WERI-Rb-1 (cell line): ENCODE measurements around the gene C1orf21.

Experiments used
- DNase-seq: peaks from one replicate; pipeline ENCODE4 v3.0.0-alpha.2; 2020
- H3K27ac ChIP-seq: fragments of 250-450 bp; sonication (Bioruptor Pico); 2 replicates; pipeline ENCODE4 v1.5.1; 2020; ENCODE audit warnings: mild to moderate bottlenecking, moderate library complexity
- H3K27me3 ChIP-seq: fragments of 250-450 bp; sonication (Bioruptor Pico); 2 replicates; pipeline ENCODE4 v1.5.1; 2021; ENCODE audit warnings: mild to moderate bottlenecking, low read depth, moderate library complexity; ENCODE audit not compliant: insufficient read depth, severe bottlenecking
- H3K36me3 ChIP-seq: fragments of 250-450 bp; sonication (Bioruptor Pico); 2 replicates; pipeline ENCODE4 v1.5.1; 2020; ENCODE audit warnings: mild to moderate bottlenecking, moderate library complexity
- H3K4me3 ChIP-seq: 2 replicates; pipeline ENCODE4 v1.5.1; 2011; ENCODE audit warnings: low read depth, mild to moderate bottlenecking, control low read depth, low read length
- H3K9me3 ChIP-seq: fragments of 250-450 bp; sonication (Bioruptor Pico); 2 replicates; pipeline ENCODE4 v1.5.1; 2021; ENCODE audit warnings: mild to moderate bottlenecking, moderate library complexity; ENCODE audit not compliant: severe bottlenecking
- CTCF ChIP-seq: IDR thresholded peaks from 2 replicates; pipeline ENCODE4 v1.5.1; 2011; ENCODE audit warnings: low read depth, mild to moderate bottlenecking, control low read depth, inconsistent platforms, low read length

Gene C1orf21

GRCh38 chr1:184443201-184443600 is 56.4 kb downstream of the C1orf21 start:
- Histone ChIP-seq H3K4me3 (no peak overlapping the region), H3K9me3 (no peaks in the 10 kb centered on the region), H3K27ac (no peak overlapping the region), H3K36me3 (no peaks in the 10 kb centered on the region), H3K27me3 (no peaks in the 10 kb centered on the region)
- DNase-seq = no peak
- no peak for TF ChIP-seq CTCF

GRCh38 chr1:184443624-184444023 is 56.8 kb downstream of the C1orf21 start:
- Histone ChIP-seq H3K27ac (no peak overlapping the region), H3K9me3 (no peaks in the 10 kb centered on the region)

GRCh38 chr1:184445997-184446396 is 59.2 kb downstream of the C1orf21 start:
- TF ChIP-seq CTCF = no peak
- no peak overlapping the region for H3K4me3 ChIP-seq
- H3K27ac ChIP-seq = no peak overlapping the region
- no peaks in the 10 kb centered on the region for H3K9me3 ChIP-seq
- no peaks in the 10 kb centered on the region for H3K27me3 ChIP-seq
- no peaks in the 10 kb centered on the region for H3K36me3 ChIP-seq
- no peak for DNase-seq

More at GRCh38 chr1:184443624-184444023, 56.8 kb downstream of the C1orf21 start:
- no peak for TF ChIP-seq CTCF
- Histone ChIP-seq H3K4me3 (no peak overlapping the region), H3K36me3 (no peaks in the 10 kb centered on the region), H3K27me3 (no peaks in the 10 kb centered on the region)
- no peak for DNase-seq

- Histone ChIP-seq H3K36me3 (no peaks in the 10 kb centered on the region), H3K9me3 (no peaks in the 10 kb centered on the region), H3K27me3 (no peaks in the 10 kb centered on the region), H3K4me3 (no peak overlapping the region), H3K27ac (no peak overlapping the region)
- no peak for TF ChIP-seq CTCF
- no peak for DNase-seq
Observed at GRCh38 chr1:184447651-184448185, 60.9 kb downstream of the C1orf21 start.

GRCh38 chr1:184449916-184450315 is 63.1 kb downstream of the C1orf21 start:
- DNase-seq = no peak
- Histone ChIP-seq H3K4me3 (no peak overlapping the region), H3K27me3 (no peaks in the 10 kb centered on the region), H3K36me3 (no peaks in the 10 kb centered on the region), H3K27ac (no peak overlapping the region), H3K9me3 (no peaks in the 10 kb centered on the region)
- TF ChIP-seq CTCF = no peak

- no peak overlapping the region for H3K27ac ChIP-seq
- H3K9me3 ChIP-seq = no peaks in the 10 kb centered on the region
- H3K36me3 ChIP-seq = no peaks in the 10 kb centered on the region
- no peak for DNase-seq
- TF ChIP-seq CTCF = no peak
- no peak overlapping the region for H3K4me3 ChIP-seq
- H3K27me3 ChIP-seq = no peaks in the 10 kb centered on the region
Observed at GRCh38 chr1:184455786-184456185, 69.0 kb downstream of the C1orf21 start.
